Adrenal gland (tissue), 12 donors: ENCODE data around the gene EIF4G3. TPM values are rescaled to one million over a fixed set of nuclear protein-coding genes. Genes with fewer than 3 reads are reported as not detected.

Source experiments
- DNase-seq, 7 donors: peaks; one replicate each; pipeline ENCODE4 v3.0.0-alpha.2; 2019 to 2020
- H3K27ac ChIP-seq, 5 donors: fragments of 200-600 bp; sonication (generic) in 4 of 5; 1 replicate in 3 of 5; 2 replicates in 2 of 5; pipeline versions ENCODE4 v1.5.1 to v1.8.0; 2016 to 2020; ENCODE audit warnings: mild to moderate bottlenecking in 1 of 5
- H3K27me3 ChIP-seq: fragments of 200-600 bp; 2 replicates; pipeline ENCODE4 v1.8.0; 2021
- H3K36me3 ChIP-seq, 2 donors: fragments of 200-600 bp; replicated peaks in 1 of 2; 1 replicate in 1 of 2; 2 replicates in 1 of 2; pipeline versions ENCODE4 v1.5.1 to v1.8.0; 2018 to 2022
- H3K4me1 ChIP-seq, 2 donors: fragments of 200-600 bp; replicated peaks in 1 of 2; 1 replicate in 1 of 2; 2 replicates in 1 of 2; pipeline versions ENCODE4 v1.5.1 to v1.8.0; 2018 to 2021
- H3K4me3 ChIP-seq, 4 donors: fragments of 200-600 bp; sonication (generic) in 3 of 4; one replicate each; pipeline ENCODE4 v1.5.1; 2016 to 2018
- H3K9me3 ChIP-seq, 3 donors: fragments of 200-600 bp; sonication (generic) in 1 of 3; replicated peaks in 1 of 3; 1 replicate in 2 of 3; 2 replicates in 1 of 3; pipeline versions ENCODE4 v1.5.1 to v1.8.0; 2016 to 2021
- CTCF ChIP-seq, 6 experiments: fragments of 450-650 bp in 4 of 6; fragments of 200-600 bp in 2 of 6; sonication (generic) in 1 of 6; IDR thresholded peaks; 1 replicate in 5 of 6; 2 replicates in 1 of 6; pipeline versions ENCODE4 v1.5.1 to v1.8.0; 2016 to 2021; ENCODE audit warnings: antibody characterized with exemption in 6 of 6, mild to moderate bottlenecking in 2 of 6, moderate library complexity in 1 of 6
- POLR2A ChIP-seq, 2 donors: fragments of 450-650 bp; IDR thresholded peaks; one replicate each; pipeline ENCODE4 v1.6.1; 2017; ENCODE audit warnings: antibody characterized with exemption in 2 of 2, mild to moderate bottlenecking in 2 of 2, moderate library complexity in 1 of 2
- WGBS, 4 donors: extraction: QIAGEN DNeasy Blood & Tissue Kit in 2 of 4; methylation state at CpG; one replicate each; pipeline versions ENCODE4 v1.1.5 to v1.1.7; 2013 to 2017; 5-methylcytosine and 5-hydroxymethylcytosine counted together
- intact Hi-C, 2 donors: fragments of 100-400 bp; cut with DNase I; formaldehyde crosslinking; loops; one replicate each; pipeline versions ENCODE4 v1.14.1 to v1.15.0; 2022 to 2023
- polyA plus RNA-seq, 3 donors: library from polyadenylated mRNA; stranded (reverse); fragments of 200-250 nt in 2 of 3; fragments of 350-450 nt in 1 of 3; fragmentation: Illumina TruSeq in 1 of 3; extraction: RNeasy Lipid Tissue Mini Kit (QIAGEN cat#74804) in 1 of 3; gene quantifications; one replicate each; pipeline ENCODE4 v1.2.3, GENCODE V29; 2013 to 2014
- total RNA-seq, 9 donors: library from RNA; depleted of rRNA in 4 of 9; stranded (reverse); fragments of >200 nt in 4 of 9; fragments of 120-200 nt in 1 of 9; fragmentation: NEBNext Ultra II Directional in 1 of 9; extraction: Animal tissue kit (Norgen Biotek cat#: 25700) in 1 of 9; gene quantifications; one replicate each; pipeline versions ENCODE4 v1.1.0 to v1.2.4, GENCODE V29; 2013 to 2023
- donor health status: healthy with polysubstance abuse.
- donor health status: Bipolar disorder and iron deficiency.
- donor health status: DM: yes; HTN: yes; CAD: no.
- donor health status: DM: no; HTN: no; CAD: no.
- donor health status: DM: no; HTN: no; CAD: no.
- donor health status: DM: yes; HTN: yes; CAD: no.

The EIF4G3 gene
- total and polyA plus RNA-seq, 12 donors = 30.7 to 58.7 (median 51.6) TPM

- H3K27ac ChIP-seq = no peak overlapping the region
- H3K36me3 ChIP-seq = no peaks in the 10 kb centered on the region
- no peak overlapping the region for H3K4me3 ChIP-seq
- intact Hi-C loops = no loop called here
- DNase-seq = no peak
- peaks cover 5 to 41% of the 10 kb centered on the region in 2 donors for H3K4me1 ChIP-seq
- 46 to 70% (median 57%) methylated on average over 2 of the region's 2 CpGs for WGBS, 4 donors
- no peak for TF ChIP-seq CTCF (IDR thresholded peaks at IDR 0.05)
- no peak for TF ChIP-seq POLR2A (IDR thresholded peaks at IDR 0.05)
- no peaks in the 10 kb centered on the region for H3K27me3 ChIP-seq
- H3K9me3 ChIP-seq = no peaks in the 10 kb centered on the region
These were observed 61.5 kb downstream of the EIF4G3 start for GRCh38 chr1:21115098-21115760.

- whole genome bisulfite sequencing, 4 donors = 59 to 69% (median 66%) methylated on average over 4 of the region's 4 CpGs
- H3K27ac ChIP-seq = no peak overlapping the region
- peaks cover 5 to 41% of the 10 kb centered on the region in 2 donors for H3K4me1 ChIP-seq
- H3K36me3 ChIP-seq = no peaks in the 10 kb centered on the region
- H3K27me3 ChIP-seq = no peaks in the 10 kb centered on the region
- no peak for DNase-seq
- intact Hi-C loops = no loop called here
- TF ChIP-seq CTCF (IDR thresholded peaks at IDR 0.05) (no peak), POLR2A (IDR thresholded peaks at IDR 0.05) (no peak)
- no peak overlapping the region for H3K4me3 ChIP-seq
- no peaks in the 10 kb centered on the region for H3K9me3 ChIP-seq
These were observed 62.3 kb downstream of the EIF4G3 start for GRCh38 chr1:21114431-21114830.

- no peaks in the 10 kb centered on the region for H3K27me3 ChIP-seq
- peaks cover 1 to 14% of the 10 kb centered on the region in 2 donors for H3K4me1 ChIP-seq
- TF ChIP-seq POLR2A (IDR thresholded peaks at IDR 0.05) = no peak
- no peak for TF ChIP-seq CTCF (IDR thresholded peaks at IDR 0.05)
- no peaks in the 10 kb centered on the region for H3K36me3 ChIP-seq
- H3K27ac ChIP-seq = no peak overlapping the region
- WGBS, 4 donors = 94% methylated on average over 11 of the region's 11 CpGs
- no peaks in the 10 kb centered on the region for H3K9me3 ChIP-seq
- intact Hi-C loops = no loop called here
- DNase-seq = no peak
- H3K4me3 ChIP-seq = no peak overlapping the region
These were observed 66.5 kb downstream of the EIF4G3 start for GRCh38 chr1:21110163-21110562.

- TF ChIP-seq CTCF (IDR thresholded peaks at IDR 0.05) (no peak), POLR2A (IDR thresholded peaks at IDR 0.05) (no peak)
- 91 to 96% (median 94%) methylated on average over 2 of the region's 2 CpGs for WGBS, 4 donors
- no peak overlapping the region for H3K4me3 ChIP-seq
These were observed 70.0 kb downstream of the EIF4G3 start for GRCh38 chr1:21106709-21107108.

More at GRCh38 chr1:21106709-21107108, 70.0 kb downstream of the EIF4G3 start:
- no peak for DNase-seq
- Histone ChIP-seq H3K4me1 (no peaks in the 10 kb centered on the region), H3K27ac (no peak overlapping the region), H3K36me3 (no peaks in the 10 kb centered on the region), H3K9me3 (no peaks in the 10 kb centered on the region), H3K27me3 (no peaks in the 10 kb centered on the region)
- intact Hi-C loops = no loop called here
